ENCODE data around the gene FGF5.
"Not testable (repeated sequence)": the region's sequence is repeated elsewhere in the genome, so short reads cannot be mapped to it uniquely, and the experiment has no call there.

The FGF5 gene

DNA sequence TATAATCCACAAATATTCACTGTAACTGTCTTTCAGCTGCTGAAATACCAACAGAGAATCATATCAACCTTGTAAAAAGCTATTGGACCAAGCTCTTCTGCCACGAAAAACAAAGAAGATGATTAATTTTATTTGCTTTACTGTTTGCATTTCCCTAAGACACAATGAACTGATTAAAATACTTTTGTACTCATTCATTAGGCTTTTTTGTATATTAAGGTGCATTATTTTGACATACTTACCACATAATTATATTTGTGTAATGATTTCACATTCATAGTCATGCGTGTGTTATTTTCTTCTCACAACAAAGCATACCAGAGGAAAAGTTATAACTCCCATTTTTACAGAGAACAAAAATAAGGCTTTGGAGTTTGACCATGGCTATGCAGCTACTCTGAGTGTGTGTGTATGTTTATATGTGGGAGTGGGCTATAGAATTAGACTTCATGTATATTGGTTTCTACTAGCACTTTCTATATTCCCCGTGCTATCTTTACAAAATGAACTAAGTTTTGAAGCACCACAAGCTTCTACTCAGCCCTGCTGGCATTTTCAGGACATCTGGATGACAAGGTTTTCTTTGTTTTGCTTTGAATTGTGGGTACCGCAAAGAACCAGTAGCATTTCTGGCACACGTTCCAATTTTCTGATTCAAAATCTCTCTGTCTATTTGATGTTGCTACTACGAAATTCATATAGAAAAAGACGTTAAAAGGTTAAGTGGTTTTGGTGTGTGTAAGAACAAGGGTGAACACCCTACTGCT lies 11.0 kb upstream of the FGF5 start:
- no peak for DNase-seq

DNA sequence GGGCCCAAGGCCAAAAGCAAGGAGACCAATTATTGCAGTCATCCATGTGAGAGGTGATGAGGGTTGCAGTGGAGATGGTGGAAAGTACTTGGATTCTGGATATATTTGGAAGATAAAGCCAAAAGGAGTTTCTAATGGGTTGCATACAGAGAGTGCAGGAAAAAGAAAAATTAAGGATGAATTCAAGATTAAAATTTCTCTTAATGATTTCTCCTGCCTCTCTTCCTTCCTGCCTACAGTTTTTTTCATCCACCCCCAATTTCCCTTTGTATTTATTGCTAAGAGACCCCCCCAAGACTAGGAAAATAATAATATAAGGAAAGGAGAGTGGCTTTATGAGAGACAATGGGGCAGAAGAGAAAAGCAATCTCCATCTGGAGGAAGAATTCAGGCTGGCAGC lies 8.6 kb upstream of the FGF5 start:
- DNase-seq: no peak

DNA sequence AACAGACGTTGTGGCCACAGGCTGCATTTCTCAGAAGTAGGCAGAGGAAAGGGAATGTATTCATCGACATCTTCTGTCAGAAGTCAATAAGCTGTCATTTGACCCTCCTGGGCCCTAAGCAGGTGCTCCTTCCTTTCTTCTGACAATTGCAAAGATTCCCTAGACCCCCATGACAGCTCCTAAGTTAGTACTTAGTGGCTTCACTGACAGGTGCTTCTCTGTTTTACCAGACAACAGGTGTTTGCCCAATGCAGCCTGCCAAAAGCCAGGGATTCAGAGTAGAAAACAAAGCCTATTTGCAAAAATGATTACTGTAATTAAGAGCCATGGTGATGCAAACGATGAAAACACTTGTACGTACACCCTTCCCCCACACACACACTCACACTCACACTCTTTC lies 7.5 kb upstream of the FGF5 start:
- no peak for DNase-seq

DNA sequence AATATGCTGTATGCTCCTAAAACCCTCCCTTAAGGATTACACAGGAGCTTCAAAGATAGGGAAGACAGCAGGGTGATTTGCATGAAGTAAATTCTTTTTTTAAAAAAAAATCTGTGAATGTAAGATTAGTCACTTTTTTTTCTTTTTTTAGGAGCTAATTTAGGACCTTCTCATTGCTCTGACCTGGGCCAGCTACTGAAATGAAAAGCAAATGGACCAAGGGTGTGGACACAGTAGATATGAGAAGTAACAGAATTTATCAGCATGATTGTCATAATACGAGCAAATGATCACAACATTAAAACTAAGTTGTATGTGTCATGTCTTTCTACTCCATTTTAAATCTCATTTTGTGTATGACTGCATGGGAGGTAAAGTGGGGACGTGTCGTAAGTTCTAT lies 6.6 kb upstream of the FGF5 start:
- DNase-seq: no peak

DNA sequence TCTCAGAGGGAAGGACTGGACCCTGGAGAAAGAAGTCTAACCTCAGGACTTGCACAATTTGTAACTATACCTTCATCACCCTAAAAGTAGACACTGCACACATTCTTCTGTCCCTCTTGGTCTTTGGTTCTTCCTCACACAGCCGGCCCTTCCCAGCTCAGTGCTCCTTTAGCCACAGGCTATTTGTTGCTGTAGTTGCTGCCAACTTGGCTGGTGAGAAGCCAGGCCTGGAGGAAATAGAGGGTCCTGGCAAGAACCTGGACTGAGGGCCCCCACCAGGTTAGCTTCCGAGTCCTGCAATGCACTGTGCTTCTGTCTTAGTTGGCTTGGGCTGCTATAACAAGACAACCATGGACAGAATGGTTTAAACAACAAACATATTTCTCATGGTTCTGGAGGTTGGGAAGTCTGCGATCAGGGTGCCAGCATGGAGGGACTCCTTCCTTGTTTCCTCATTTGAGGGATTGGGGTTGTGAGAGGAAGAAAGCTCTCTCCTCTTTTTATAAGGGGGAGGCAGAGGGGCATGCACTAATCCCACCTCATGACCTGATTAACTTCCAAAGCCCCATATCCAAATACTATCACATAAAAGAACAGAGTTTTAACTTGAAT lies 4.4 kb upstream of the FGF5 start:
- DNase-seq: no peak

DNA sequence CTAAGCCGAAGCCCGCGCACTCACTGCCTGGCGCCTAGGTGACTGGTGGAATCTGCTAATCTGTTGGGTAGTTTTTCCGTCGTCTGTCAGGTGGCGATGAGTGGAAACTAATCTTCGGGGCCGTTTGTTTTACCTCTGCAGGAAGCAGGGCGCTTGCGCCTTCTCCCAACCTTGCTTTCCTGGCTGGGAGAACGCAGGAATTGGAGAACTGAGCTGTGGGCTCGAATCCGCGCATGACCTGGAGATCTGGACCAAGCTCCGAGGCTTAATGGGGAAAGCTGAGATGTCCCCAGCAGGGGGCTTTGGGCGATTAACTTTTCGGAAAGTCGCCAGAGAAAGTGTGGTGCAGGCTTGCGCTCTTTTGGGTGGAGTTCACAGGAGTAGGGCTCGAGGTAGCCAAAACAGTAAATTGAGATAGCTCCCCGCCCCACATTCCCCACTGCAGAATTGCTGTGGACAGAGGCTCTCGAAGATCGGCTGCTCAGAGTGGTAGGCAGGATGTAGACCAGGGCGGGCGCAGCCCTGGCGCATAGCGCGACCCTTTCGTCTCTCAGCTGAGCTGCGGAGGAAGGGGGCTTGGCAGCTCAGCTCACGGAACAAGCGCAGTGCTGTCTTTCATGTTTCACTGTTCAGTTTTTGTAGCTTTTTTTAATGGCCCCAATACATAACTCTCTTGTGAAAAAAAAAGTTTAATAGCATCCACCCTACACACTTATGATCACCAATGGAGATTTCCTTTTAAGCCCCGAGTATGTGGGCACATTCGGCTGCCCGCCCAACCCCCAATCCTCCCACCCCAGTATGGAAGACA lies 2.7 kb upstream of the FGF5 start:
- no peak for DNase-seq

DNA sequence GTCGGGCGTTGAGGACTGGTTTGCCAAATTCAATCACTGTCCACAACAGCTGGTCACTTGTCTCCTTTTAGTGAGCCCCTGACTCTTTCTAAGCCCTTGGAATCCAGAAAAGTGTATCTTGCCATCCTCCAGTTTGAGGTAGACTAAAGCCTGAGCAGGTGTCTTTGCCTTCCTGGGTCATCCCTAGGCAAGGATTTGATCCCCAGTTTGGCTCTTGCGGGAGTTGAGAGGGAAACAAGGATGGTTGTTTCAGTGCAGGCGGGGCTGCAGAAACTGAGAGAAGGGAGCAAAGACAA lies 2.2 kb upstream of the FGF5 start:
- no peak for DNase-seq

DNA sequence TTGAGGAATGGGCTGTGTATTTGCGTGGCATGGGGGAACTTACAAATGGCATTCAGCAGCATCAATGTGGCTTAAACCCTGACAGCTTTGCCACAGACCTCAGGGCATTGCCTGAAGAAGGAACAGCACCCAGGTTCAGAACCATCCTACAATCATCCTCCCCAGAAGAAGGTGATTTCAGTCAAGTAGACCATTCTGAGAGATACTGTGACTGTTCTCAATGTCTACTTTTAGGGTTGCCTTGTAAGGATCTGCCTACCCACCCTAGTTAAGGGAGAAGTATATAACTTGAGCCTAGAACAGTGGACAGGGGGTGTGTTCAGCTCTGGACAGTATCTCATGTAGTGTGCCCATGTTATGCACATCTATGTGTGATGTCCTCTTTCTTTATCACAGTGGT lies 1.6 kb upstream of the FGF5 start:
- no peak for DNase-seq

DNA sequence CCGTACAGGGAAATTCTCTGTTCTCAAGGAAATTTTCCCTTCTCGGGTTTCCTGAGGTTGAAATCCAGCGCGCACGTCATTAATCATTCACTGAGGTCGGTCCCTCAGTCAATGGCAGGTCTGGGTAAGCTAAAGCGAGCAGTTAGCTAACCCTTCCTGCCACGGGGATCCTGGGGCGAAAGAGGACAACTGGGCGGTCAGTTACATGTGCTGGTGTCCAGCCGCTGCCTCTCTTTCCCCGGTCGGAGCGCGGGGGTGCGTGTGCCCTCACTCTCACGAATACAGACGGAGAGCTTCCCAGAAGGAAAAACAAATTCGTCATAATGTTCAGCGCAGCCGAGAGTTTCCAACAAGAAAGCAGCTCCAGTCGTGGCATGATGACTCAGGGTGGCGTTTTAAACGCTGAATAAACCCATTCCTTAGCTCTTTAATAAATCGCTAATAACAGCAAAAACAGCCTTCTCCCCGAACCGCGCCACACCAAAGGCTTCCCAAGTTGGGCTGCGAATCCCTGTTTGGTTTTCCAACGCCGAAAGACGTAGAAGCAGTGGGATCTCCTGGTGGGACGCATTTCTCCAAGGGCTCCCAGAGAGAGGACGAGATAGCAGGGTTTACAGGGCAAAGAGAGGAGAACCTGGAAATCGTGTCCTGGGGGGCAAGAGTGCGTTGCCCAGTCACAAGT lies 752 bp upstream of the FGF5 start:
- no peak for DNase-seq

DNA sequence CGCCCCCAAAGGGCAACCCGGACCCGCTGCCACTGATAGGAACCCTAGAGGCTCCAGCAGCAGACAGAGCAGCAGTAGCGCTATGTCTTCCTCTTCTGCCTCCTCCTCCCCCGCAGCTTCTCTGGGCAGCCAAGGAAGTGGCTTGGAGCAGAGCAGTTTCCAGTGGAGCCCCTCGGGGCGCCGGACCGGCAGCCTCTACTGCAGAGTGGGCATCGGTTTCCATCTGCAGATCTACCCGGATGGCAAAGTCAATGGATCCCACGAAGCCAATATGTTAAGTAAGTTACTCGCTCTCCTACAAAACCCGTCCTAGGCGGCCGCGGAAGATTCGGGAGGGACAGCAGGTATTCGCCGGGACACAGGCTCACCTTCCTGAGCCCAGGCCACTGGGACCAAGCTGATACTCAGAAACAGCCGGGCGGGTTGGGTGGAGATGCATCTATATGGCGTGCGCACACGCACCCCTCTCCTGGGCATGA lies 477 bp downstream of the FGF5 start:
- DNase-seq: no peak

DNA sequence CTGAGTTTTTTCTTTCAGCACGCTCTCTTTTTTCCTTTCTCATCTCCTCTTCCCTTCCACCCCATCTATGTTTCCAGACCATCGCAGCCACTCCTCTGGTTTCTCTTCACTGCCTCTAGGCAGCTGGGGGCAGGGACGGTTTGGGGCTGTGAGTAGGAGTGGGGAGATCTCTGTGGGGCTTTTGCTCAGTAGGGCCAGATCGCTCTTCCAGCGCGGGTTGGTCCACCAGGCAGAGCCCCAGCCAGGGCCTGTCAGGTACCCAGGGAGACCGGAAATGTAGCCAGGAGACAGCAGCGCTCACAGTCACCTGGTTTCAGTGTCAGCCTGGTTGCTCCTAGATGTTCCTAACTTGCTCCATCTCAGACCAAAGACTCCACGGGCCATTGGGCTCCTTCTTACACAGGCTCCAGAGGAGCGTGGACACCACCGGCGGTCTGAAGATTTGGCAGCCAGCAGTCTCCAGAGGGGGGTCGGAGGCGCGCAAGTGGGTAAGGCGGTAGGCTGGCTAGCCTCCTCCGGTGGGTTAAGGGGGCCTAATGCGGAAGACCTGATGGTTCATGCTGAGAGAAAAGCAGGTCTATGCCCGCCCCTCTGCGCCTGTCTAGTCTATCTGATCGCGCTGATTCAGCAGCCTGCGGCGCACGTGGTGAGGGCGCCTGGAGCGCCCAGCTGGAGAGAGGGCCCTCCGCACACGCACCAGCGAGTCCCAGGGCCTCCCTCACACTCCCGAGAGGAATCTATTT lies 1.8 kb downstream of the FGF5 start:
- DNase-seq: no peak

DNA sequence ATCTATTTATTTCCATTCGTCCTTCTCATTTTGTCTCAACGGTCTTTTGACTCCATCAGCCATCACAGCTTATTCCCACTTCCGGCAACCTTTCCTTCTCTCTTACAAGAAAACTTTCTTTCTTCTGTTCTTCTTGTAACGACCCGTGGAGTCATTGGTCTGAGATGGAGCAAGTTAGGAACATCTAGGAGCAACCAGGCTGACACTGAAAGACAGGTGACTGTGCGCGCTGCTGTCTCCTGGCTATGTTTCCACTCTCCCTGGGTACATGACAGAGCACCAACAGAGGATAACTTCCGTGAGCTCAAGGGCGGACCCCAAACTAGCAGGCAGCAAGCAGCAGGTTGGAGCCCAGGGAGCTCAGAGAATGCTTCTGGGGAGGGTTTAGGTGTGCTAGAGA lies 2.5 kb downstream of the FGF5 start:
- no peak for DNase-seq

DNA sequence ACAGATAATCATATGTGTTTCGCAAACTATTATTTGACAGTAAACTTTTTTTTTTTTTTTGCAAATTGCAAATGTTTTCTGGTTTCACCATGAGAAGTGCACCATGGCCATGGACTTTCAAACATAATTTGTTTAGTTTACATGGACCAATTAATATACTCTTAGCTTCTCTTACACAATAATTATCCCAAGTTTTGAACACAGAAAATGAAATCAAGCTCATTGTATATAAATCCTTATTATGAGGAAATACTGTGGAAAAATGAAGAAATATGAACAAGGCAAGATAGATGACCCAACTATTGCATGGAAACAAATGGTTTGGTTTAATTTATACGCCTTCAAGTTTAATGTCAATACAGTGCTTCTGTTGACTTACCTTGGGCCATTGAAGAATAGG lies 3.9 kb downstream of the FGF5 start:
- no peak for DNase-seq

DNA sequence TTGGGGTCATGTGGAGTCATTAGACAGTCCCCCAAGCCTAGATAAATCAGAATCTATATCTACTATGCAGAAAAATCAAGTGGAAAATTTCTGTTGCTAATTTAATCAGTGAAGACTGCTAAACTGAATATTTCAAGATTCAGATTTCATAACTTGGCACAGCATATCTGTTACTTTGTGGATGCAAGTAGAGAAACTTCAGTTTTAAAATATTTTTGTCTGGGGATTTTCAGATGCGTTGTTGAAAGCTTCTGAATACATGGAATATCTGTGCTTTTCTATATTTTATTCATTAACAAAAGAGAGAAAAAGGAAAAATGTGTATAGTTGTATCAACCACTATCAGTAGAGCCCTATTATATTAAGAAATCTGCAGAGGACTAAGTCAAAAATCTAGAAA lies 4.4 kb downstream of the FGF5 start:
- DNase-seq: no peak

DNA sequence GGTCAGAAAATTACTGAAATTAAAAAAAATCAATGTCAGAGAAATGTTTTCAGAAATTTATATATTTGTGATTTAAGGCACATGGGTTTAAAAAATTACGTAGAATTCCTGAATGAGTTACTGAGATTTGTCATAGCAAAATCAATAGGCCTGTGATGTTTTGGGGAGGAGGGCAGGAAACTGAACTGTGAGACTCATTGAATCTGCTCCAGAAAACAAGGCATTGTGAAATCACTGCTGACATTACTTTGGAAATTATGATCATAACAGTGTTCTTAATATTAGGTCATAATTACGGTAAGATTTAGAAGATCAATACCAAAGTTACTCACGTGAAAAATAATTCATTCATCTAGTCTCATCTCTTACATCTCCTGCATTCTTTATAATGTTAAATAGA lies 5.3 kb downstream of the FGF5 start:
- no peak for DNase-seq

DNA sequence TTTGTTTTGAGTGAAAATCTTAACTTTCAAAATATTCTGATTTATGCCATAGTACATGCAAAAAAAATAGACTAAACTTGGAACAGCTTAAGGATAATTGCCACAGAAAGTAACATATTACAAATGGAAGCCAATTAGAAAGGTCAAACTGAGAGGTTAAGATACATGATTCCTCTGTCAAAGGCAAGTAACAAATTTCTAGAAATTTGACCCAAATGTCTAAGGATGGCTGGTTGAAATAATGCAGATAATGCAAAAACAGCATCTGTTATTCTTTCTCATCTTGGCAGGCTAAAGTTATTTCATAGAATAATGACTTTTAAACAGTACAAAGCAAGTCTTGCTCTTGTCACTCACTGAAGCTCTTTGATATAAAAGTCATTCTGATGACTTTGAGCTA lies 10.5 kb downstream of the FGF5 start:
- DNase-seq: no peak

DNA sequence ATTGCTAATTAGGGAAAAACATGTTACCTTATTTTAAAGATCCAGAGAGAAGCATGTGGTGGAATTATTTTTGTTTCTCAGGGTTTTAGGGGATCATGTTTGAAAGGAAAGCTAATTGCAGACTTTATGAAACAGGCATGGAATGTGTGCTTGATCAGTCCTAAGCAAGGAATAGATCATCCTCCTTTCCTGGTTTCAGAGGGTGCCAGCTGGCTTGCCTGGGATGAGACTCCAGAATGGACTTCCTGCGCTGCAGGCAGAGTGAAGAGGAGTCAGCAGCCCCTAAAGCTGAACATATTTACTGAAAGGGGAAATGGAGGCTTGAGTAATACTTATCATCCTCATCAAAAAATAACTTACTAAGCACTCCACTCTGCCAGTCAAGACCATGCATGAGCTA lies 13.3 kb downstream of the FGF5 start:
- DNase-seq: no peak

DNA sequence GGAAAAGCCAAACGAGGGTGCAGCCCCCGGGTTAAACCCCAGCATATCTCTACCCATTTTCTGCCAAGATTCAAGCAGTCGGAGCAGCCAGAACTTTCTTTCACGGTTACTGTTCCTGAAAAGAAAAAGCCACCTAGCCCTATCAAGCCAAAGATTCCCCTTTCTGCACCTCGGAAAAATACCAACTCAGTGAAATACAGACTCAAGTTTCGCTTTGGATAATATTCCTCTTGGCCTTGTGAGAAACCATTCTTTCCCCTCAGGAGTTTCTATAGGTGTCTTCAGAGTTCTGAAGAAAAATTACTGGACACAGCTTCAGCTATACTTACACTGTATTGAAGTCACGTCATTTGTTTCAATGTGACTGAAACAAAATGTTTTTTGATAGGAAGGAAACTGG lies 20.0 kb downstream of the FGF5 start:
- DNase-seq: no peak

DNA sequence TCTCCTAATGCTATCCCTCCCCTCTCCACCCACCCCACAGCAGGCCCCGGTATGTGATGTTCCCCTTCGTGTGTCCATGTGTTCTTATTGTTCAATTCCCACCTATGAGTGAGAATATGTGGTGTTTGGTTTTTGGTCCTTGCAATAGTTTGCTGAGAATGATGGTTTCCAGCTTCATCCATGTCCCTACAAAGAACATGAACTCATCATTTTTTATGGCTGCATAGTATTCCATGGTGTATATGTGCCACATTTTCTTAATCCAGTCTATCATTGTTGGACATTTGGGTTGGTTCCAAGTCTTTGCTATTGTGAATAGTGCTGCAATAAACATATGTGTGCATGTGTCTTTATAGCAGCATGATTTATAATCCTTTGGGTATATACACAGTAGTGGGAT lies 24.2 kb downstream of the FGF5 start:
- DNase-seq: not testable (repeated sequence)

DNA sequence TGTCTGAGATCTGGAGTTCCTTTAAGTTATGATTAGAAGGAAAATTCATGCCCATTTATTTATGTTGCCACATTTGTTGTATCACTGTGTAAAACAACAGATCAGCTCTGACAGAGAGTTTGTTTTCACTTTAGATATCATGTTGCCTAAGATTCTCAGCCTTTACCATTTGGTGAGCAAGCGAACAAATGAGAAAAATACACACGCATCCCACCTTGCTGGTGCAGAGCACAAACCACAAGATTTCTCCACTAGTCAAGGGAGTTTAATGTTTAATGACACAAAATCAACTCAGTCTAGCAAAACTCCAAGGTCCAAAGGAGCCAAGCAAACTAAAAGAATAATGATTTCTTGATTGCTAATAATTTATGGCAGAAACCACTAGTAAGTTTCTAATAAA lies 27.7 kb downstream of the FGF5 start:
- no peak for DNase-seq

DNA sequence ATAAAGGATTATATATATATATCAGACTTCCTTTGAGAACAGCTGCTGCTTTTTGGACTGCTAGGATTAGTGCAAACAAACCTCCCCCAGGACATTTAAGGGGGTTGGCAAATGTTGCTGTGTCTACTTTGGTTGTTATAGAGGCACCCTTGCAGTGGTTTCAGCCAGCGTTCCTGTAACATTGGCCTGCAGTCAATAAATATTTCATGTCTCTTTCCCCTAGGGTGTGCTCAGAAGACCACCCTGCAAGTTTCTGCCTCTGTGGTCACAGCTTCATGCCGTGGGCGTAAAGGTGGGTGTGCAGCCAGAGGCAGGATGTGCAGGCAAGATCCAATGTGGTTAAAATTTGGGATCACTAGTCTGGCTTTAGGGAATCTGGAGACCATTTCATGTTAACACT lies 28.9 kb downstream of the FGF5 start:
- DNase-seq: no peak

DNA sequence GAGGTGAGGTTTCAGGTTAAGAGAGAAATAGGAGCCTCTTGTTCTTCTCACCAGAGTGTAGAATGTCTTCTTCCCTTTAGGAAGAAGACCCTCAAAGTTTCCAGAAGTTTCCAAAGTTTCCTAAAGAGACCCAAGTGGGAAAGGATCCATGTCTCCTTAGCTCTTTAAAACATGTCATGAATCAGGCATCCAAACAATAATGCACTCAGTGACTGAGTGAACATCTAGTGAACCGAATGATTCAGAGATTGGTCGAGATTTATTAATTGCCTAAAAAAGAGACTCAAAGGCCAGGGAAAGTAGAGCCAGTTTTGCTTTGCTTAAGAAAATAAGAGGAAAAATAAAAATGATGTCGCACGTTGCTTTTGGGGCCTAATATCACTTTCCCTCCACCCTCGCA lies 29.4 kb downstream of the FGF5 start:
- DNase-seq: no peak

DNA sequence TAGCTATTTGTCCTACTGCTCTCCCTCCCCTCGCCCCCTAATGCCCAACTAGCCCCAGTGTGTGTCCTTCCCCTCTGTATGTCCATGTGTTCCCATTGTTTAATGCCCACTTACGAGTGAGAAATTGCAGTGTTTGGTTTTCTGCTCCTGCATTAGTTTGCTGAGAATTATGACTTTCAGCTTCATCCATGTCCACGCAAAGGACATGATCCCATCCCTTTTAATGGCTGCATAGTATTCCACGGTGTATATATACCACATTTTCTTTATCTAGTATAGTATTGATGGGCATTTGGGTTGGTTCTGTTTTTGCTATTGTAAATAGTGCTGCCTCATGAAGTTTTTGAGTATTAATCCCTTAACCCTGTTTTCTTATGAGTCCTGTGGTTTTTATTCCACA lies 35.4 kb downstream of the FGF5 start:
- no peak for DNase-seq

Data from activated T-cell treated with anti-CD3 and anti-CD28 coated beads, Interleukin-2, amount 50 U/mL, for 1 hour (primary cell).